ENCODE results near the gene ORAI2.

DNA sequence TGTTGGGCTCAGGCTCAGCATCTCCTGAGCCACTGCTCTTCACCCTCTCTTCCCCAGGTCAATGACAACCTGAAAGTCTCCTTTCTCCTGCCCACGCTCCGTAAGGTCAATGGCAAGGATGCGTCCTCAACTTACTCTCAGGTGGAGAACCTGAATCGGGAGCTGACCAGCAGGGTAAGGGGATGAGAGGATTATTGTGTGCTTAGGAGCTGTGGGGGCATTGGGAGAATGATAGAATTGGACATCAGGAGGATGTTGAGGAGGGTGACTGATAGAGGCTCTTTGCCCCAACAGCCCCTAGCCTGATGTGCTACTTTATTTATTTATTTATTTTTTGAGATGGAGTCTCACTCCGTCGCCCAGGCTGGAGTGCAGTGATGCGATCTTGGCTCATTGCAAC is 32.7 kb downstream of the ORAI2 start:
- TF ChIP-seq, protein P1, sequence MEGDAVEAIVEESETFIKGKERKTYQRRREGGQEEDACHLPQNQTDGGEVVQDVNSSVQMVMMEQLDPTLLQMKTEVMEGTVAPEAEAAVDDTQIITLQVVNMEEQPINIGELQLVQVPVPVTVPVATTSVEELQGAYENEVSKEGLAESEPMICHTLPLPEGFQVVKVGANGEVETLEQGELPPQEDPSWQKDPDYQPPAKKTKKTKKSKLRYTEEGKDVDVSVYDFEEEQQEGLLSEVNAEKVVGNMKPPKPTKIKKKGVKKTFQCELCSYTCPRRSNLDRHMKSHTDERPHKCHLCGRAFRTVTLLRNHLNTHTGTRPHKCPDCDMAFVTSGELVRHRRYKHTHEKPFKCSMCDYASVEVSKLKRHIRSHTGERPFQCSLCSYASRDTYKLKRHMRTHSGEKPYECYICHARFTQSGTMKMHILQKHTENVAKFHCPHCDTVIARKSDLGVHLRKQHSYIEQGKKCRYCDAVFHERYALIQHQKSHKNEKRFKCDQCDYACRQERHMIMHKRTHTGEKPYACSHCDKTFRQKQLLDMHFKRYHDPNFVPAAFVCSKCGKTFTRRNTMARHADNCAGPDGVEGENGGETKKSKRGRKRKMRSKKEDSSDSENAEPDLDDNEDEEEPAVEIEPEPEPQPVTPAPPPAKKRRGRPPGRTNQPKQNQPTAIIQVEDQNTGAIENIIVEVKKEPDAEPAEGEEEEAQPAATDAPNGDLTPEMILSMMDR (conservative IDR thresholded peaks at IDR 0.05 in 1 of 2, IDR thresholded peaks at IDR 0.05 in 1 of 2; ENCODE audit: low read depth in 1 of 2, low read length in 2 of 2) = no peak
- TF ChIP-seq EZH2 (IDR thresholded peaks at IDR 0.05; ENCODE audit: low read length, missing control alignments) = no peak
